Measurements from ENCODE around the gene LBH.
A peak's percentile ranks its signal among the peaks of the same experiment; 100 is the strongest.

Gene LBH

GRCh38 chr2:30278419-30278818 is 47.1 kb downstream of the LBH start:
- no peak for DNase-seq

DNA sequence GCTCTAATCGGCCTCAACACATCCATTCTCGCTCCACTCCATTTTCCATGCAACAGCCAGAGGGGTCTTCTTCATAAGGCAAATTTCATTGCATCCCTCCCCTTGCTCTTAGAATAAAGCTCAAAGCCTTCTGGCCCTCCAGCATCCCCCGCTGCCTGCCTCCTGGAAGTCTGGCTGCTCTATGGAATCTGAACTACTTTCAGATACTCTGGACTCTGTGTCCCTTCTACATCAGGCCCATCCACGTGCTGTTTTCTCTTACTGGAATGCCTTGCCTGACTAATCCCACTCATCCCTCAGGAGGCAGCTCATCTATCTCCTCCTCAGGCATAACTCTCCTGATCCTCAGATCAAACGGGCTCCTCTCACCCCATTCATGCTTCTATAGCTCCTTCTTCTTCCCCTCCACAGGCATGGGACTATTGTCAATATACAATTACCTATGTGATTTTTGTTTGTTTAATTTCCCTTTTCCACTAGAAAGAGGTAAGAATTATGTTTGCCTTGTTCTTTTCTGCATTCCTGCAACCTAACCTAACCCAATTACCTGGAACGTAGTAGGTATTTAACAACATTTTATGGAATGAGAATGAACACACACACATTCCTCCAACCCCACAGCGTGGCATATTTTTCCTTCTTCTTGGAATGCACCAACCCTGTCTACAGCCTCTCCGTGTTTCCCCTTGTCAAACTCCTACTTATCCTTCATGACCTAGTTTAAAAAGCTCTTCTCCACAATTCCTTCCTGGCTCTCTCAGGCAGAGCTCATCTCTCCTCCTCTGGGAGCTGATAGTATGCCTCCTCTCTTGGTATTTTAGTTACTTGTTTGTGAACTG is 49.5 kb downstream of the LBH start:
- no peak for DNase-seq

GRCh38 chr2:30282081-30282480 is 50.7 kb downstream of the LBH start:
- no peak for DNase-seq

GRCh38 chr2:30282721-30283120 is 51.4 kb downstream of the LBH start:
- DNase-seq: no peak

- no peak for DNase-seq
These were observed 52.7 kb downstream of the LBH start for GRCh38 chr2:30283931-30284565.

DNA sequence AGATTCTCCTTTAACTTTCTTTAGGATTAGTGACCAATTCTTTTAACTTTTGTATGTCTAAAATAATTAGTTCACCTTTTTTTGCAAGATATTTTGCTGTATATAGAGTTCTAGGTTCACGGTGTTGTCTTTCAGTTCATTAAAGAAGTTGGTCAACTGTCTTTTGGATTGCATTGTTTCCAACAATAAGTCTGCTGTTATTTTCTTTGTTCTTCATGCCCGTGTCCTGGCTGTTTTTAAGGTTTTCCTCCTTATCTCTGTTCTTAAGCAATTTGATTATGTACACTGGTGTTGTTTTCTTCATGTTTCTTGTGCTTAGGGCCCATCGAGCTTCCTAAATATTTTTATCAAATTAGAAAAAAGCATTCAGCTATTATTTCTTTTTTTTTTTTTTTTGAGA is 54.4 kb downstream of the LBH start:
- DNase-seq: no peak

- peak; percentile 9 for DNase-seq
These were observed 56.0 kb downstream of the LBH start for GRCh38 chr2:30287190-30287840.

- DNase-seq: no peak
These were observed 56.7 kb downstream of the LBH start for GRCh38 chr2:30287857-30288513.

- DNase-seq: no peak
These were observed 57.2 kb downstream of the LBH start for GRCh38 chr2:30288561-30288960.

GRCh38 chr2:30293303-30293921 is 62.1 kb downstream of the LBH start:
- DNase-seq: no peak

DNA sequence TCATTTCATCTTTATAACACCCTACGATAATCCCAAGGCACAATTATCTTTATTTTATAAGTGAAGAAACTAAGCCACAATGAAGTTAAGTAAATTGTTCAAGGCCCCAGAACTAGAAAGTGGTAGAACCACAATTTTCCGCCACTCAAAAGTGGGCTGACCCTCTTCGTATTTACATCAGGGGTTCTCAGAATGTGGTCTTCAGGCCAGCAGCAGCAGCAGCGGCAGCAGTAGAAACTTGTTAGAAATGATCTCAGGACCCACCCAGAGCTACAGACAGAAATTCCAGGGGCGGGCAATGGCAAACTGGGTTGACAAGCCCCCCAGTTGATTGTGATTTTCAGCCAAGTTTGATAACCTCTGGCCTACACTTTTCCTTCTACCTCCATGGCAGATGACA is 62.8 kb downstream of the LBH start:
- no peak for DNase-seq

DNA sequence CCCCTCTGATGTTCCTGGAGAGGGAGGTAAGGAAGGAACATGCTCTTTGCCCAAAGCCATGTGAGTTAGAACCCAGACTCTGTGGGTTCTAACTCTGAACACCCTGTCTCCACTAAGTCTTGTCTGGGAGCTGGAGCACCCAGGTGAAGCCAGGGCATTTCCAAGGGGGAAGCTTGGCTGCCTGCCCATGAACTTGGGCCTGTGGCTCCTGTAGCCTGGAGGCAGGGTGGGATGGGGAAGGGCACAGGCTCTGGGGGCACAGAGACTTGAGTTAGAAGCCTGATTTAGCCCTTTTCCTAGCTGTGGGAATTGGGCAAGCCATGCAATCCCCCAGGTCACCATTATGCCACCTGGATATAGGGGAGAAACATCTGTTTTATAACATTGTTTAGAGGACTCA is 65.2 kb downstream of the LBH start:
- DNase-seq: no peak

DNA sequence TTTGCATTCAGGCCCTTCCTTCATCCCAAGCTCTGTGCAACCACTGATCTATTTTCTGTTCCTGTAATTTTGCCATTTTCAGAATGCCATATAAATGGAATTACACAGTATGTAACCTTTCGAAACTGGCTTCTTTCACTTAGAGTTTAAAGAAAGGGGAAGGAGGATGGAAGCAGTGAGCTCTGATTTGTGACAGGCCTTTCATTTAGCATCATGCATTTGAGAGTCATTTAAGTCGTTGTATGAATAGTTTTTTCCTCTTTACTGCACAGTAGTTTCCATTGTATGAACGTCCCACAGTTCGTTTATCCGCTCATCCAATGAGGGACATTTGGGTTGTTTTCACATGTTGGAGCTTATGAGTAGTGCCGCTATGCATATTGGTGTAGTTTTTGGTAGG is 67.0 kb downstream of the LBH start:
- DNase-seq: no peak

DNA sequence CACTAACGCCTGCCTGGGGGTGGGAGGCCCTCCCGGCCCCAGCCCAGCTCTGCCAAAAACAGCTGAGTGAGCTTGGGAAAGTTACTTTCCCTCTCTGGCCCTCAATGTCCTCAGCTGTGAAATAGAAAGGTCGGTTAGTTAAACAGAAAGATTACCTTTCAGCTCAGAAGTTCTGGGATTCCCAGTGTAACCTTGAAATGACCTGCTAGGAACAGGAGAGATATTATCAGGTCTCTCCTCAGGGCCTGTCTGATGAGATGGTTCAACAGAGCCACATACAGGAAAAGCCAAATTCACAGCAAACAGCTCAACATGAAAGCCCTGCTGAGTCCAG is 68.8 kb downstream of the LBH start:
- DNase-seq: no peak

DNA sequence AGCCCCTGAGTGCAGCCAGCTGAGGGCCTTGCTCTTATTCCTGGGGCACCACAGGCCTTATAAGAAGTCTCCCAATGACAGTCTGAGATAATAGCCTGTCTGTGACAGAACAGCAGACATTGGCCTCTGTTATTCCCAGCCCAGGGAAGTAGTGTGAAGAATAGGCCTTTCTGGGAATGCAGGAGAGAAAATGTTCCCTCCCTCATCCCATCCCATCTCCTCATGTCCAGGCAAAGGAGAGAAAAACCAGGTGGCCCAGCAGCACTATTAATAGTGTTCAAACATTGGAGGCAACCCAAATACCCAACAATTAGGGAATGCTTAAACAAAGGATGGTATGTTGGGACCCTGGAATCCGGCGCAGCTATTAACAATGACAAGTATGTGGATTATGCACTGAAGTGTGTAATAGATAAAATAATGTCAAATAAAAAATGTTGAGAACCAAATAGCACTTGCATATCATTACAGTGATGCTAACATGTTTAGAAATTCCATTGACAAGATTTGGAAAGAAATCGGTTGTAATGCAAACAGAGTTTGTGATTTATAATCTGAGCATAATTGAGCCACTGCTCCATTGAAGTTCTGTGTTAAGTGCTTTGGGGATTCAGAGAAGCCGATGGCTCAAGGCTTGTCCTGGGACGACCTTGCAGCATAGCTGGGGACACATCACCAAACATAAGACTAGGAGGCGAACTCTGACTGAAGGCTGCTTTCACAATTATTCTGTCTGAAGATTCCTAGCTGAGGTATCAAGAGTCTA is 69.3 kb downstream of the LBH start:
- DNase-seq: no peak

- DNase-seq: no peak
These were observed 70.2 kb downstream of the LBH start for GRCh38 chr2:30301551-30301950.

DNA sequence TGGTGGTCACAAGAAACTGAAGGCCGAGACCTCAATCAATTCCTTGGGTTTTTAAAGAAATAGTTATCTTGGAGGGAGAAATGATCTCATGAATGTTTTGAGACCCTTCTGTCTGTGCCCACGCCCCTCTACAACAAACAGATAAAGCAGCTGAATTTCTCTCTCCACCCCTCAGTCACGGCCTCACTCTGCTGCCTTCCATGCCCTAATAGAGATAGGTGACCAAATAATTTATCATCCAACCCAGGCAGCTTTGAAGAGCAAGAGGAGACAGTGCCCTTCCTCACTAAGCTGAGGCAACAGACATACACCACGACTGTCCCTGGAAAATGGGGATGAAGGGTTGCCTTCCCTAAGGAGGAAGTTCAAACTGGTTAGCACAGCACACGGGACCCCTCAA is 71.2 kb downstream of the LBH start:
- DNase-seq: no peak

- no peak for DNase-seq
These were observed 71.8 kb downstream of the LBH start for GRCh38 chr2:30303095-30303494.

- DNase-seq: no peak
These were observed 73.9 kb downstream of the LBH start for GRCh38 chr2:30305235-30305634.

GRCh38 chr2:30306522-30306921 is 75.2 kb downstream of the LBH start:
- DNase-seq: no peak

DNA sequence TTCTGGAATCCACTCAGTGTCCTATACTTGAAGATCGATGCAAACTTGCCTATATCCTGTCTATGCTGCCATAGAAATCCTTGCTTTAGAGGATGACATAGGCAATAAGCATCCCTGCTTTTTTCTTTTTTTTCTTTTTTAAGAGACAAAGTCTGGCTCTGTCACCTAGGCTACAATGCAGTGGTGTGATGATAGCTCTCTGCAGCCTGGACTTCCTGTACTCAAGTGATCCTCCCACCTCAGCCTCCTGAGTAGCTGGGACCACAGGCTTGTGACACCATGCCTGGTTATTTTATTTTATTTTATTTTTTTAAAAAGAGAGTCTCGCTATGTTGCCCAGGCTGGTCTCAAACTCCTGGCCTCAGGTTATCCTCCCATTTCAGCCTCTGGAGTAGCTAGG is 76.9 kb downstream of the LBH start:
- no peak for DNase-seq

Data from NCI-H2171 (cell line).